HepG2 (cell line): ENCODE results near the gene CYP2W1. TPM values are rescaled to one million over a fixed set of nuclear protein-coding genes. Genes with fewer than 3 reads are reported as not detected.

ENCODE experiments used
- ARID2 ChIP-seq: sonication (generic); formaldehyde crosslinking; IDR thresholded peaks from 2 replicates; pipeline ENCODE4 v1.8.1; 2022; ENCODE audit warnings: mild to moderate bottlenecking, missing genetic modification reagents, borderline replicate concordance
- ARNT ChIP-seq: fragments of 450-650 bp; IDR thresholded peaks from 2 replicates; pipeline ENCODE4 v1.6.1; 2017
- CBFB ChIP-seq: sonication (generic); formaldehyde crosslinking; IDR thresholded peaks from 2 replicates; pipeline ENCODE4 v1.4.0; 2020; ENCODE audit warnings: missing genetic modification reagents
- CERS6 ChIP-seq: sonication (generic); formaldehyde crosslinking; IDR thresholded peaks from 2 replicates; pipeline ENCODE4 v1.5.0; 2020; ENCODE audit warnings: missing genetic modification reagents
- EP300 ChIP-seq, 3 experiments: sonication (generic) in 1 of 3; formaldehyde crosslinking in 1 of 3; IDR thresholded peaks; 2 replicates each; pipeline versions ENCODE4 v1.5.1 to v1.6.1; 2011 to 2020; ENCODE audit warnings: low read depth in 2 of 3, low read length in 2 of 3, borderline replicate concordance in 1 of 3, improper control_type of control experiment in 1 of 3, mild to moderate bottlenecking in 1 of 3, missing genetic modification reagents in 1 of 3, moderate library complexity in 1 of 3
- EZH2 ChIP-seq: conservative IDR thresholded peaks from 2 replicates; pipeline ENCODE4 v1.6.1; 2012; ENCODE audit warnings: mild to moderate bottlenecking, low read depth, low read length, moderate library complexity
- FOXA1 ChIP-seq, 2 experiments: fragments of 450-650 bp in 1 of 2; sonication (generic) in 1 of 2; formaldehyde crosslinking in 1 of 2; IDR thresholded peaks; 2 replicates each; pipeline versions ENCODE4 v1.4.0 to v1.6.1; 2016 to 2020; ENCODE audit warnings: missing genetic modification reagents in 1 of 2
- GABPB1 ChIP-seq: IDR thresholded peaks from 2 replicates; pipeline ENCODE4 v1.6.1; 2016; ENCODE audit warnings: mild to moderate bottlenecking, missing genetic modification reagents, moderate library complexity, missing compliant biosample characterization
- GATAD2A ChIP-seq: IDR thresholded peaks from 2 replicates; pipeline ENCODE4 v1.6.1; 2016
- HOXA7 ChIP-seq: sonication (generic); formaldehyde crosslinking; IDR thresholded peaks from 2 replicates; pipeline ENCODE4 v1.8.1; 2022; ENCODE audit warnings: mild to moderate bottlenecking, missing genetic modification reagents, moderate library complexity
- JARID2 ChIP-seq: sonication (generic); formaldehyde crosslinking; IDR thresholded peaks from 2 replicates; pipeline ENCODE4 v1.8.1; 2023; ENCODE audit warnings: missing genetic modification reagents, inconsistent platforms; ENCODE audit not compliant: insufficient replicate concordance
- KDM6A ChIP-seq: IDR thresholded peaks from 2 replicates; pipeline ENCODE4 v1.6.1; 2016; ENCODE audit warnings: low read depth
- KLF12 ChIP-seq: sonication (generic); formaldehyde crosslinking; IDR thresholded peaks from 2 replicates; pipeline ENCODE4 v1.4.0; 2020; ENCODE audit warnings: missing genetic modification reagents, borderline replicate concordance
- MAZ ChIP-seq, 2 experiments: sonication (generic) in 1 of 2; formaldehyde crosslinking in 1 of 2; IDR thresholded peaks; 2 replicates each; pipeline versions ENCODE4 v1.5.0 to v1.6.1; 2012 to 2020; ENCODE audit warnings: low read depth in 2 of 2, mild to moderate bottlenecking in 2 of 2, borderline replicate concordance in 1 of 2, improper control_type of control experiment in 1 of 2, low read length in 1 of 2, missing genetic modification reagents in 1 of 2, moderate library complexity in 1 of 2
- PHF5A ChIP-seq: IDR thresholded peaks from one replicate; pipeline ENCODE4 v1.6.1; 2018; ENCODE audit warnings: low read depth, missing genetic modification reagents; ENCODE audit not compliant: unreplicated experiment
- PRPF4 ChIP-seq: fragments of 200-400 bp; formaldehyde crosslinking; IDR thresholded peaks from 2 replicates; pipeline ENCODE4 v1.6.1; 2016; ENCODE audit warnings: low read length, low read depth; ENCODE audit not compliant: poor library complexity, severe bottlenecking
- RBFOX2 ChIP-seq: fragments of 200-400 bp; formaldehyde crosslinking; IDR thresholded peaks from 2 replicates; pipeline ENCODE4 v1.6.1; 2017; ENCODE audit warnings: low read depth, mild to moderate bottlenecking, low read length
- REXO4 ChIP-seq: sonication (generic); formaldehyde crosslinking; IDR thresholded peaks from 2 replicates; pipeline ENCODE4 v1.8.0; 2022; ENCODE audit warnings: missing genetic modification reagents, mild to moderate bottlenecking, borderline replicate concordance
- RFXAP ChIP-seq: sonication (generic); formaldehyde crosslinking; IDR thresholded peaks from 2 replicates; pipeline ENCODE4 v1.4.0; 2020; ENCODE audit warnings: missing genetic modification reagents, borderline replicate concordance
- U2AF1 ChIP-seq: fragments of 200-400 bp; formaldehyde crosslinking; optimal IDR thresholded peaks from 2 replicates; pipeline ENCODE3; 2017; ENCODE audit warnings: mild to moderate bottlenecking, low read depth, low read length
- ZBTB4 ChIP-seq: sonication (generic); formaldehyde crosslinking; IDR thresholded peaks from 2 replicates; pipeline ENCODE4 v1.4.0; 2020; ENCODE audit warnings: missing genetic modification reagents, mild to moderate bottlenecking, borderline replicate concordance
- ZFP36 ChIP-seq: fragments of 150-350 bp; IDR thresholded peaks from 2 replicates; pipeline ENCODE4 v1.6.1; 2018; ENCODE audit warnings: borderline replicate concordance, low read length, low read depth; ENCODE audit not compliant: partially characterized antibody
- ZNF101 ChIP-seq: sonication (generic); formaldehyde crosslinking; IDR thresholded peaks from 2 replicates; pipeline ENCODE4 v1.4.0; 2020; ENCODE audit warnings: mild to moderate bottlenecking, low read depth, missing genetic modification reagents, borderline replicate concordance
- ZNF547 ChIP-seq: sonication (generic); formaldehyde crosslinking; IDR thresholded peaks from 2 replicates; pipeline ENCODE4 v1.5.1; 2020; ENCODE audit warnings: mild to moderate bottlenecking, missing genetic modification reagents
- ZNF841 ChIP-seq: sonication (generic); formaldehyde crosslinking; IDR thresholded peaks from 2 replicates; pipeline ENCODE4 v1.8.1; 2023; ENCODE audit warnings: missing genetic modification reagents, borderline replicate concordance
- polyA plus RNA-seq, 8 experiments: library from polyadenylated mRNA; depleted of rRNA in 3 of 8; stranded (reverse) in 7 of 8; unstranded in 1 of 8; fragments of >200 nt; fragmentation: Illumina TruSeq in 4 of 8; extraction: Trizol in 4 of 8; gene quantifications; 2 replicates each; pipeline versions ENCODE4 v1.2.1 to v1.2.3, GENCODE V29; 2011 to 2016; ENCODE audit warnings: low read depth in 4 of 8, missing spikeins in 1 of 8, mixed read lengths in 1 of 8; ENCODE audit not compliant: insufficient read depth in 1 of 8
- total RNA-seq, 5 experiments: library from RNA; depleted of rRNA; stranded (reverse); fragments of >200 nt; fragmentation: Illumina TruSeq; extraction: Trizol; gene quantifications; 2 replicates each; pipeline ENCODE4 v1.2.3, GENCODE V29; 2016; ENCODE audit warnings: low read depth in 1 of 5

The CYP2W1 gene
- total and polyA plus RNA-seq, 2 of the 13 experiments (the other 11 are each of a cell fraction or from before 2014, with no cell fraction given), result 19.5 to 31.7 TPM

DNA sequence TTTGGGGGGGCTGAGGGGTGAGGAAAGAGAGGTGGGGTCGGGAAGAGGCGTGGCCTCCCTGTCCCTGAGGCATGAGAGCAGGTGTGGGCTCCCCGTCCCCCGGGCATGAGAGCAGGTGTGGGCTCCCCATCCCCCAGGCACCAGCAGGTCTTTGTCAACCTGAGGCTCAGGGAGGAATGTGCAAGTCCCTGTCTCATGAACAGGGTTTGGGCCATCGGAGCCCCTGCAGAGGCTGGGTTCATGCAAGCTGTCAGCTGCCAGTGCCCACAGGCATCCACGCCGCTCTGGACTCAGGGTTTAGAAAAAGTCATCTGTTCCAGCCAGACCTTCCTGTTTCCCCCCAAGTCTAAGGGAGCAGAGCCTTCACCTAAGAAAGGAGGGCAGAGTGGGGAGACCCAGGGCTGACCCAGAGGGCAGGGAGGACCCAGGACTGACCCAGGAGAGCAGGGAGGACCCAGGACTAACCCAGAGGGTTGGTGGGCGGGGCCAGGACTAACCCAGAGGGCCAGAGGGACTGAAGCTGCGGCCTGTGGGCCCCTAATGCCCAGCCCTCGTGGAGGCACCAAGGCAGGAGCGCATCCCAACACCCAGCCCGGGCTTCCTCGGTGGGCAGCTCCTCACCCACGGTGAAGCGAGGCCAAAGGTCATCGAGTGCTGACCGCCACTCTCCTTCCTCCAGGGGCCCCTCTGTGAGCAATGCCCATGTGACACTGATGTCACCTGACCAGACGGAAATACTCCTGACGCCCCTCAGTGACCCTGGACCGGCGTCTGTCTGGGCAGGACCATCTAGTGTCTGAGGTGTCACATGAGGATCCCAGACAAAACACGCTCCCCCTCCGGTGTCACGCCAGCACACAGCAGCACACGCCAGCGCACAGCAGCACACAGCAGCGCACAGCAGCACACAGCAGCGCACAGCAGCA lies 32.5 kb downstream of the CYP2W1 start (continued):
- TF ChIP-seq PHF5A (CRISPR knock-in tag) (no peak), FOXA1 (IDR thresholded peaks at IDR 0.05) (no peak), FOXA1 (CRISPR knock-in tag; IDR thresholded peaks at IDR 0.05) (no peak), HOXA7 (no peak), JARID2 (no peak), ZNF547 (CRISPR knock-in tag) (no peak), ARID2 (no peak), GATAD2A (0 out of 2 replicates have a peak, but pooled peaks have one; percentile 33), GABPB1 (CRISPR knock-in tag) (peak; percentile 66), RBFOX2 (0 out of 2 replicates have a peak, but pooled peaks have one; percentile 20), EP300 (IDR thresholded peaks at IDR 0.05; ENCODE audit: low read depth in 2 of 2, low read length in 2 of 2) (peak in 1 of 2 experiments; percentile 39; a peak in 2 of 4 replicates), EP300 (CRISPR knock-in tag; IDR thresholded peaks at IDR 0.05; ENCODE audit: borderline replicate concordance) (0 out of 2 replicates have a peak, but pooled peaks have one; percentile 23), ZNF841 (CRISPR knock-in tag) (no peak), ZNF101 (CRISPR knock-in tag) (no peak), ZFP36 (no peak), CERS6 (CRISPR knock-in tag) (no peak), PRPF4 (no peak), CBFB (no peak), EZH2 (no peak), KDM6A (no peak), RFXAP (CRISPR knock-in tag) (no peak), U2AF1 (no peak), KLF12 (CRISPR knock-in tag) (no peak), MAZ (IDR thresholded peaks at IDR 0.05; ENCODE audit: borderline replicate concordance, low read depth, low read length) (no peak), MAZ (CRISPR knock-in tag; IDR thresholded peaks at IDR 0.05; ENCODE audit: low read depth) (no peak), ARNT (no peak), ZBTB4 (CRISPR knock-in tag) (no peak), REXO4 (no peak)
